ENCODE data around the gene NGF. TPM values are rescaled to one million over a fixed set of nuclear protein-coding genes. Genes with fewer than 3 reads are reported as not detected.

The NGF gene
- total RNA-seq, 3 donors from 2014 or later (not counting 1 experiment from before 2014, with no cell fraction given) = not detected

GRCh38 chr1:115286431-115287205 lies 51.4 kb downstream of the NGF start:
- DNase-seq (no peak), ATAC-seq (no peak)
- H3K4me1 Mint-ChIP-seq = no peaks in the 10 kb centered on the region
- no peak overlapping the region for H3K27ac Mint-ChIP-seq
- no peaks in the 10 kb centered on the region for H3K9me3 Mint-ChIP-seq
- H3K4me3 Mint-ChIP-seq = no peak overlapping the region
- Histone ChIP-seq H3K27ac (ENCODE audit: low read length) (no peak overlapping the region), H3K4me1 (ENCODE audit: control insufficient read depth, insufficient read depth, low read length) (no peaks in the 10 kb centered on the region), H3K9me3 (ENCODE audit: control insufficient read depth, insufficient read depth, low read length) (no peaks in the 10 kb centered on the region), H3K36me3 (ENCODE audit: control insufficient read depth, insufficient read depth, low read length) (no peaks in the 10 kb centered on the region), H3K4me3 (ENCODE audit: low read length) (no peak overlapping the region), H3K27me3 (ENCODE audit: control insufficient read depth, insufficient read depth, low read length) (no peaks in the 10 kb centered on the region)
- H3K36me3 Mint-ChIP-seq = no peaks in the 10 kb centered on the region
- no peak for TF ChIP-seq CTCF (IDR thresholded peaks at IDR 0.05)
- 94% methylated on average over 30 of the region's 30 CpGs for WGBS (ENCODE audit: insufficient coverage)
- H3K27me3 Mint-ChIP-seq (ENCODE audit: low read depth in 2 of 2) = peaks cover 0 to 10% of the 10 kb centered on the region in 2 donors
- intact Hi-C loops (cut with micrococcal nuclease) = no loop called here

- ATAC-seq (no peak), DNase-seq (no peak)
- Mint-ChIP-seq H3K9me3 (no peaks in the 10 kb centered on the region), H3K4me1 (no peaks in the 10 kb centered on the region), H3K4me3 (no peak overlapping the region), H3K27ac (no peak overlapping the region), H3K36me3 (no peaks in the 10 kb centered on the region), H3K27me3 (ENCODE audit: low read depth in 2 of 2) (no peaks in the 10 kb centered on the region)
- Histone ChIP-seq H3K27ac (ENCODE audit: low read length) (no peak overlapping the region), H3K27me3 (ENCODE audit: control insufficient read depth, insufficient read depth, low read length) (no peaks in the 10 kb centered on the region), H3K36me3 (ENCODE audit: control insufficient read depth, insufficient read depth, low read length) (no peaks in the 10 kb centered on the region), H3K4me3 (ENCODE audit: low read length) (no peak overlapping the region), H3K9me3 (ENCODE audit: control insufficient read depth, insufficient read depth, low read length) (no peaks in the 10 kb centered on the region), H3K4me1 (ENCODE audit: control insufficient read depth, insufficient read depth, low read length) (no peaks in the 10 kb centered on the region)
- intact Hi-C loops (cut with micrococcal nuclease) = no loop called here
- TF ChIP-seq CTCF (IDR thresholded peaks at IDR 0.05) = no peak
- WGBS (ENCODE audit: insufficient coverage) = 86% methylated on average over 6 of the region's 6 CpGs
These were observed 53.8 kb downstream of the NGF start for GRCh38 chr1:115284209-115284608.

- no peak overlapping the region for H3K4me3 Mint-ChIP-seq
- H3K27ac Mint-ChIP-seq = no peak overlapping the region
- intact Hi-C loops (cut with micrococcal nuclease) = no loop called here
- no peak overlapping the region for H3K27ac ChIP-seq (ENCODE audit: low read length)
- TF ChIP-seq CTCF (IDR thresholded peaks at IDR 0.05) = no peak
- no peak for DNase-seq
- no peak for ATAC-seq
- no peaks in the 10 kb centered on the region for H3K4me1 ChIP-seq (ENCODE audit: control insufficient read depth, insufficient read depth, low read length)
- 93% methylated on average over 20 of the region's 20 CpGs for WGBS (ENCODE audit: insufficient coverage)
- H3K36me3 Mint-ChIP-seq = no peaks in the 10 kb centered on the region
- H3K27me3 Mint-ChIP-seq (ENCODE audit: low read depth in 2 of 2) = peaks cover 0 to 4% of the 10 kb centered on the region in 2 donors
- H3K9me3 Mint-ChIP-seq = no peaks in the 10 kb centered on the region
- H3K9me3 ChIP-seq (ENCODE audit: control insufficient read depth, insufficient read depth, low read length) = no peaks in the 10 kb centered on the region
- no peaks in the 10 kb centered on the region for H3K27me3 ChIP-seq (ENCODE audit: control insufficient read depth, insufficient read depth, low read length)
- H3K36me3 ChIP-seq (ENCODE audit: control insufficient read depth, insufficient read depth, low read length) = no peaks in the 10 kb centered on the region
- H3K4me1 Mint-ChIP-seq = no peaks in the 10 kb centered on the region
- no peak overlapping the region for H3K4me3 ChIP-seq (ENCODE audit: low read length)
These were observed 54.3 kb downstream of the NGF start for GRCh38 chr1:115283681-115284146.

- Histone ChIP-seq H3K27me3 (ENCODE audit: control insufficient read depth, insufficient read depth, low read length) (no peaks in the 10 kb centered on the region), H3K36me3 (ENCODE audit: control insufficient read depth, insufficient read depth, low read length) (no peaks in the 10 kb centered on the region), H3K4me1 (ENCODE audit: control insufficient read depth, insufficient read depth, low read length) (no peaks in the 10 kb centered on the region), H3K27ac (ENCODE audit: low read length) (no peak overlapping the region), H3K4me3 (ENCODE audit: low read length) (no peak overlapping the region), H3K9me3 (ENCODE audit: control insufficient read depth, insufficient read depth, low read length) (no peaks in the 10 kb centered on the region)
- no peaks in the 10 kb centered on the region for H3K36me3 Mint-ChIP-seq
- WGBS (ENCODE audit: insufficient coverage) = 89% methylated on average over 13 of the region's 13 CpGs
- H3K9me3 Mint-ChIP-seq = no peaks in the 10 kb centered on the region
- H3K27me3 Mint-ChIP-seq (ENCODE audit: low read depth in 2 of 2) = peaks cover 0 to 6% of the 10 kb centered on the region in 2 donors
- H3K4me3 Mint-ChIP-seq = no peak overlapping the region
- intact Hi-C loops (cut with micrococcal nuclease) = no loop called here
- no peak for ATAC-seq
- no peak overlapping the region for H3K27ac Mint-ChIP-seq
- no peak for TF ChIP-seq CTCF (IDR thresholded peaks at IDR 0.05)
- no peaks in the 10 kb centered on the region for H3K4me1 Mint-ChIP-seq
- DNase-seq = no peak
These were observed 54.8 kb downstream of the NGF start for GRCh38 chr1:115283249-115283648.
